Gastrocnemius medialis (tissue), 4 donors: ENCODE results near the gene LRRC23.

ENCODE experiments used
- POLR2A ChIP-seq, 2 donors: fragments of 450-650 bp; IDR thresholded peaks; one replicate each; pipeline ENCODE4 v1.6.1; 2017; ENCODE audit warnings: antibody characterized with exemption in 2 of 2, mild to moderate bottlenecking in 2 of 2, moderate library complexity in 2 of 2
- TF ChIP-seq, protein P1 (sequence below), 5 experiments: fragments of 450-650 bp in 3 of 5; fragments of 200-600 bp in 2 of 5; sonication (generic) in 2 of 5; IDR thresholded peaks in 4 of 5; conservative IDR thresholded peaks in 1 of 5; 1 replicate in 4 of 5; 2 replicates in 1 of 5; pipeline ENCODE4 v1.5.1; 2016 to 2019; ENCODE audit warnings: antibody characterized with exemption in 5 of 5, mild to moderate bottlenecking in 3 of 5, moderate library complexity in 3 of 5

GRCh38 chr12:6925239-6925539, 20.6 kb downstream of the LRRC23 start:
- TF ChIP-seq, protein P1, sequence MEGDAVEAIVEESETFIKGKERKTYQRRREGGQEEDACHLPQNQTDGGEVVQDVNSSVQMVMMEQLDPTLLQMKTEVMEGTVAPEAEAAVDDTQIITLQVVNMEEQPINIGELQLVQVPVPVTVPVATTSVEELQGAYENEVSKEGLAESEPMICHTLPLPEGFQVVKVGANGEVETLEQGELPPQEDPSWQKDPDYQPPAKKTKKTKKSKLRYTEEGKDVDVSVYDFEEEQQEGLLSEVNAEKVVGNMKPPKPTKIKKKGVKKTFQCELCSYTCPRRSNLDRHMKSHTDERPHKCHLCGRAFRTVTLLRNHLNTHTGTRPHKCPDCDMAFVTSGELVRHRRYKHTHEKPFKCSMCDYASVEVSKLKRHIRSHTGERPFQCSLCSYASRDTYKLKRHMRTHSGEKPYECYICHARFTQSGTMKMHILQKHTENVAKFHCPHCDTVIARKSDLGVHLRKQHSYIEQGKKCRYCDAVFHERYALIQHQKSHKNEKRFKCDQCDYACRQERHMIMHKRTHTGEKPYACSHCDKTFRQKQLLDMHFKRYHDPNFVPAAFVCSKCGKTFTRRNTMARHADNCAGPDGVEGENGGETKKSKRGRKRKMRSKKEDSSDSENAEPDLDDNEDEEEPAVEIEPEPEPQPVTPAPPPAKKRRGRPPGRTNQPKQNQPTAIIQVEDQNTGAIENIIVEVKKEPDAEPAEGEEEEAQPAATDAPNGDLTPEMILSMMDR (IDR thresholded peaks at IDR 0.05 in 4 of 5, conservative IDR thresholded peaks at IDR 0.05 in 1 of 5): no peak
- no peak for TF ChIP-seq POLR2A (IDR thresholded peaks at IDR 0.05)
